ENCODE data around the gene CDC16.
"Not testable (repeated sequence)": the region's sequence is repeated elsewhere in the genome, so short reads cannot be mapped to it uniquely, and the experiment has no call there.

CDC16 gene, protein sequence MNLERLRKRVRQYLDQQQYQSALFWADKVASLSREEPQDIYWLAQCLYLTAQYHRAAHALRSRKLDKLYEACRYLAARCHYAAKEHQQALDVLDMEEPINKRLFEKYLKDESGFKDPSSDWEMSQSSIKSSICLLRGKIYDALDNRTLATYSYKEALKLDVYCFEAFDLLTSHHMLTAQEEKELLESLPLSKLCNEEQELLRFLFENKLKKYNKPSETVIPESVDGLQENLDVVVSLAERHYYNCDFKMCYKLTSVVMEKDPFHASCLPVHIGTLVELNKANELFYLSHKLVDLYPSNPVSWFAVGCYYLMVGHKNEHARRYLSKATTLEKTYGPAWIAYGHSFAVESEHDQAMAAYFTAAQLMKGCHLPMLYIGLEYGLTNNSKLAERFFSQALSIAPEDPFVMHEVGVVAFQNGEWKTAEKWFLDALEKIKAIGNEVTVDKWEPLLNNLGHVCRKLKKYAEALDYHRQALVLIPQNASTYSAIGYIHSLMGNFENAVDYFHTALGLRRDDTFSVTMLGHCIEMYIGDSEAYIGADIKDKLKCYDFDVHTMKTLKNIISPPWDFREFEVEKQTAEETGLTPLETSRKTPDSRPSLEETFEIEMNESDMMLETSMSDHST

GRCh38 chr13:114234645-114235421, at the start of gene CDC16:
CDC16 (plus strand) TSS chr13:114234897; CDS start chr13:114235085, 188 bp downstream.
- Histone ChIP-seq H3K4me1 (ENCODE audit: control insufficient read depth, insufficient read depth, low read length) (peaks cover 33% of the 10 kb centered on the region), H3K36me3 (ENCODE audit: control insufficient read depth, insufficient read depth, low read length) (peaks cover 34% of the 10 kb centered on the region), H3K27me3 (ENCODE audit: control insufficient read depth, insufficient read depth, low read length) (no peaks in the 10 kb centered on the region), H3K9ac (ENCODE audit: low read depth, low read length) (peak within 1 kb of the TSS; percentile 60), H3K27ac (ENCODE audit: low read depth, low read length) (peak within 1 kb of the TSS; percentile 76), H3K4me3 (ENCODE audit: low read depth, low read length) (peak within 1 kb of the TSS; percentile 87), H3K9me3 (ENCODE audit: control insufficient read depth, insufficient read depth, low read length) (no peaks in the 10 kb centered on the region)

GRCh38 chr13:114185182-114185971, 49.3 kb upstream of the CDC16 start:
- Histone ChIP-seq H3K27me3 (ENCODE audit: control insufficient read depth, insufficient read depth, low read length) (no peaks in the 10 kb centered on the region), H3K9ac (ENCODE audit: low read depth, low read length) (no peak overlapping the region), H3K36me3 (ENCODE audit: control insufficient read depth, insufficient read depth, low read length) (no peaks in the 10 kb centered on the region), H3K4me3 (ENCODE audit: low read depth, low read length) (no peak overlapping the region), H3K27ac (ENCODE audit: low read depth, low read length) (no peak overlapping the region), H3K9me3 (ENCODE audit: control insufficient read depth, insufficient read depth, low read length) (peaks cover 3% of the 10 kb centered on the region; the same call in 1 of the 2 replicates), H3K4me1 (ENCODE audit: control insufficient read depth, insufficient read depth, low read length) (no peaks in the 10 kb centered on the region)

DNA sequence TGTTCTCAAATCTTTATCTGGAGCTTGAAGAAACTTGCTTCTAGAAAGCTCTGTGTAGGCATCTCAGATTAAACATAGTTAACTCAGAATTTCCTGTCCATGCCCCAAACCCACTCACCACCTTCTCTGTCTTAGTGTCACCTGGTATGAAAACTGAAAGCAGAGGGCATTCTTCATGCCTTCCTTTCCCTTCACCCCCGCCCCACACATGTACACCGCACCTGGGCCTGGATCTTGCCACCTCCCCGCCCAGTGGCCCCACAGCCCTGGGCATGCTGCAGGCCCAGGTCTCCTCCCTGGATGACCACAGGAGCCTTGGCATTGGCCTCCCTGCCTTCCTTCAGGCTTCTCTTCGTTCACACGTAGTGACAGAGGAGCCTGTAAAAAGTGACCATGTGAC, 39.8 kb upstream of the CDC16 start:
- 0 out of 2 replicates have a peak, but pooled peaks cover 3% of the 10 kb centered on the region for H3K9me3 ChIP-seq (ENCODE audit: control insufficient read depth, insufficient read depth, low read length)
- no peaks in the 10 kb centered on the region for H3K4me1 ChIP-seq (ENCODE audit: control insufficient read depth, insufficient read depth, low read length)
- H3K9ac ChIP-seq (ENCODE audit: low read depth, low read length) = no peak overlapping the region
- peaks cover 2% of the 10 kb centered on the region for H3K27me3 ChIP-seq (ENCODE audit: control insufficient read depth, insufficient read depth, low read length)
- H3K36me3 ChIP-seq (ENCODE audit: control insufficient read depth, insufficient read depth, low read length) = no peaks in the 10 kb centered on the region
- no peak overlapping the region for H3K4me3 ChIP-seq (ENCODE audit: low read depth, low read length)
- no peak overlapping the region for H3K27ac ChIP-seq (ENCODE audit: low read depth, low read length)

GRCh38 chr13:114196629-114197028, 38.1 kb upstream of the CDC16 start:
- Histone ChIP-seq H3K4me3 (ENCODE audit: low read depth, low read length) (no peak overlapping the region), H3K9ac (ENCODE audit: low read depth, low read length) (no peak overlapping the region), H3K27ac (ENCODE audit: low read depth, low read length) (no peak overlapping the region), H3K27me3 (ENCODE audit: control insufficient read depth, insufficient read depth, low read length) (peaks cover 14% of the 10 kb centered on the region), H3K9me3 (ENCODE audit: control insufficient read depth, insufficient read depth, low read length) (no peaks in the 10 kb centered on the region), H3K36me3 (ENCODE audit: control insufficient read depth, insufficient read depth, low read length) (no peaks in the 10 kb centered on the region), H3K4me1 (ENCODE audit: control insufficient read depth, insufficient read depth, low read length) (peaks cover 7% of the 10 kb centered on the region; the same call in 1 of the 2 replicates)

DNA sequence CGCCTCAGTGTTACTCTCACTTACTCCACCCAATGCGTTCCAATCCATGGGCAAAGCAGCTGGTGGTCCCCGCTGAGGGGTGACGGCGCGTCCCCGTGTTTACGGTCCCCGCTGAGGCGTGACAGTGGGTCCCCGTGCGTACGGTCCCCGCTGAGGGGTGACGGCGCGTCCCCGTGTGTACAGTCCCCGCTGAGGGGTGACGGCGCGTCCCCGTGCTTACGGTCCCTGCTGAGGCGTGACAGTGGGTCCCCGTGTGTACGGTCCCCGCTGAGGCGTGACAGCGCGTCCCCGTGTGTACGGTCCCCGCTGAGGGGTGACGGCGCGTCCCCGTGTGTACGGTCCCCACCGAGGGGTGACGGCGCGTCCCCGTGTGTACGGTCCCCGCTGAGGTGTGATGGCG, 36.1 kb upstream of the CDC16 start:
- H3K9me3 ChIP-seq (ENCODE audit: control insufficient read depth, insufficient read depth, low read length) = no peaks in the 10 kb centered on the region
- no peak overlapping the region for H3K27ac ChIP-seq (ENCODE audit: low read depth, low read length)
- no peak overlapping the region for H3K9ac ChIP-seq (ENCODE audit: low read depth, low read length)
- peaks cover 7% of the 10 kb centered on the region; the same call in 1 of the 2 replicates for H3K4me1 ChIP-seq (ENCODE audit: control insufficient read depth, insufficient read depth, low read length)
- peaks cover 14% of the 10 kb centered on the region for H3K27me3 ChIP-seq (ENCODE audit: control insufficient read depth, insufficient read depth, low read length)
- H3K4me3 ChIP-seq (ENCODE audit: low read depth, low read length) = no peak overlapping the region
- no peaks in the 10 kb centered on the region for H3K36me3 ChIP-seq (ENCODE audit: control insufficient read depth, insufficient read depth, low read length)

- H3K9me3 ChIP-seq (ENCODE audit: control insufficient read depth, insufficient read depth, low read length); H3K4me1 ChIP-seq (ENCODE audit: control insufficient read depth, insufficient read depth, low read length); H3K36me3 ChIP-seq (ENCODE audit: control insufficient read depth, insufficient read depth, low read length); H3K27ac ChIP-seq (ENCODE audit: low read depth, low read length); H3K9ac ChIP-seq (ENCODE audit: low read depth, low read length): not testable (repeated sequence)
- Histone ChIP-seq H3K27me3 (ENCODE audit: control insufficient read depth, insufficient read depth, low read length) (peaks cover 14% of the 10 kb centered on the region), H3K4me3 (ENCODE audit: low read depth, low read length) (peak overlapping the region; percentile 39; the same call in 1 of the 2 replicates)
Observed at GRCh38 chr13:114199526-114199925, 35.2 kb upstream of the CDC16 start.

GRCh38 chr13:114199954-114200353, 34.7 kb upstream of the CDC16 start:
- Histone ChIP-seq H3K27me3 (ENCODE audit: control insufficient read depth, insufficient read depth, low read length) (peaks cover 14% of the 10 kb centered on the region), H3K4me1 (ENCODE audit: control insufficient read depth, insufficient read depth, low read length) (peaks cover 7% of the 10 kb centered on the region; the same call in 1 of the 2 replicates), H3K4me3 (ENCODE audit: low read depth, low read length) (peak overlapping the region; percentile 39), H3K36me3 (ENCODE audit: control insufficient read depth, insufficient read depth, low read length) (no peaks in the 10 kb centered on the region), H3K27ac (ENCODE audit: low read depth, low read length) (no peak overlapping the region), H3K9ac (ENCODE audit: low read depth, low read length) (no peak overlapping the region), H3K9me3 (ENCODE audit: control insufficient read depth, insufficient read depth, low read length) (no peaks in the 10 kb centered on the region)

DNA sequence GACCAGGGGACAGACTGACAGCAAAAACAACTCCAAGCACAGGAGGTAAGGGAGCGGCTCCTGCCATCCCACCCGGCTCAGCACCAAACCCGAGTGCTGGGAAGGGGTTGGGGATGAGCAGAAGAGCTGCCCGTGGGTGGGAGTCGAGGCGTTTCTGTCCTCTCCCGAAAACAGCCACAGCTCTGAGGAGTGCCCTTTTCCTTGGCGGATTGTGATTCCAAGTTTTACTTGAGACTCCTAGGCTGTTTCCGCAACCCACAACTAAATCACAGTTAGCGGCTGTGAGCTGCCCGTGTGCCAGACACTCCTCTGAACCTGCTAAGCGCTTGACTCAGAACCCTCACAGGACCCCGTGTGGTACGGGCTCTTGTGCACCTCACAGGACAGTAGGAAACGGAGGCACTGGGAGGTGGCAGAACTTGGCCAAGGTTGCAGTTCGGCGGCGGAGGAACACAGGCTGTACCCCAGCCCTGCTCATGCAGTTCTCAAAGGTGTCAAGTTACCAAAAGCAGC, 34.2 kb upstream of the CDC16 start:
- Histone ChIP-seq H3K4me3 (ENCODE audit: low read depth, low read length) (peak overlapping the region; percentile 39), H3K9me3 (ENCODE audit: control insufficient read depth, insufficient read depth, low read length) (no peaks in the 10 kb centered on the region), H3K27me3 (ENCODE audit: control insufficient read depth, insufficient read depth, low read length) (peaks cover 14% of the 10 kb centered on the region), H3K27ac (ENCODE audit: low read depth, low read length) (no peak overlapping the region), H3K9ac (ENCODE audit: low read depth, low read length) (no peak overlapping the region), H3K36me3 (ENCODE audit: control insufficient read depth, insufficient read depth, low read length) (no peaks in the 10 kb centered on the region), H3K4me1 (ENCODE audit: control insufficient read depth, insufficient read depth, low read length) (peaks cover 7% of the 10 kb centered on the region; the same call in 1 of the 2 replicates)

- Histone ChIP-seq H3K9ac (ENCODE audit: low read depth, low read length) (no peak overlapping the region), H3K27me3 (ENCODE audit: control insufficient read depth, insufficient read depth, low read length) (peaks cover 14% of the 10 kb centered on the region), H3K4me3 (ENCODE audit: low read depth, low read length) (no peak overlapping the region)
Observed at GRCh38 chr13:114202581-114202980, 32.1 kb upstream of the CDC16 start.

DNA sequence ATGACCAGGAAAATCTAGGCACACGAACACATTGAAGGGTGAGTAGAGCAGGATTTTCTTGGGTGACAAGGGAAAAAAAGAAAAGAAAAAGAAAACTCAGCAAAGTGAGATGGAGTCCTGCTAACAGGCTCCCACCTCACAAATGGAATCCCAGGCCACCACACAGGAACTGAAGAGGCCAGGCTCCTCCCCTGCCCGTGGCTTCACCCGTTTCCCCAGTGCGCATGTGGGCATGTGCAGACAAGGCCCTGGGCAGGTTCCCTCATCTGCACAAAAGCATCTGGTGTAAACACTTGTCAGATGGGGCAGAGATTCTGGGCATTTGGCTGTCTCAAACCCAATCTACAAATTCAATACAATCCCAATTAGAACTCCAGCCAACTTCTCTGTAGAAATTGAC, 31.2 kb upstream of the CDC16 start:
- Histone ChIP-seq H3K4me3 (ENCODE audit: low read depth, low read length) (no peak overlapping the region), H3K9me3 (ENCODE audit: control insufficient read depth, insufficient read depth, low read length) (peaks cover 18% of the 10 kb centered on the region), H3K27ac (ENCODE audit: low read depth, low read length) (no peak overlapping the region), H3K4me1 (ENCODE audit: control insufficient read depth, insufficient read depth, low read length) (peaks cover 7% of the 10 kb centered on the region; the same call in 1 of the 2 replicates), H3K36me3 (ENCODE audit: control insufficient read depth, insufficient read depth, low read length) (no peaks in the 10 kb centered on the region), H3K27me3 (ENCODE audit: control insufficient read depth, insufficient read depth, low read length) (peaks cover 14% of the 10 kb centered on the region), H3K9ac (ENCODE audit: low read depth, low read length) (no peak overlapping the region)

More at GRCh38 chr13:114202581-114202980, 32.1 kb upstream of the CDC16 start:
- no peak overlapping the region for H3K27ac ChIP-seq (ENCODE audit: low read depth, low read length)
- H3K36me3 ChIP-seq (ENCODE audit: control insufficient read depth, insufficient read depth, low read length) = no peaks in the 10 kb centered on the region
- H3K4me1 ChIP-seq (ENCODE audit: control insufficient read depth, insufficient read depth, low read length) = peaks cover 7% of the 10 kb centered on the region; the same call in 1 of the 2 replicates
- peaks cover 8% of the 10 kb centered on the region for H3K9me3 ChIP-seq (ENCODE audit: control insufficient read depth, insufficient read depth, low read length)

All from HUES48 (cell line).